Measurements from ENCODE around the gene SUN2.

- TF ChIP-seq ZC3H8 (IDR thresholded peaks at IDR 0.05): no peak
- no peak for TF ChIP-seq IRF1 (CRISPR knock-in tag; IDR thresholded peaks at IDR 0.05; ENCODE audit: borderline replicate concordance)
- TF ChIP-seq TCF7L2 (IDR thresholded peaks at IDR 0.05; ENCODE audit: low read depth, low read length): no peak
- no peak for TF ChIP-seq CREM (IDR thresholded peaks at IDR 0.05; ENCODE audit: low read depth)
- TF ChIP-seq ZBTB43 (CRISPR knock-in tag; IDR thresholded peaks at IDR 0.05): no peak
- no peak for TF ChIP-seq MGA (IDR thresholded peaks at IDR 0.05)
- no peak for TF ChIP-seq CTCF (IDR thresholded peaks at IDR 0.05 in 2 of 3, conservative IDR thresholded peaks at IDR 0.05 in 1 of 3; ENCODE audit: insufficient read depth in 2 of 3, low read depth in 1 of 3, low read length in 3 of 3)
- TF ChIP-seq SMARCA5 (IDR thresholded peaks at IDR 0.05): no peak
- TF ChIP-seq MEIS2 (IDR thresholded peaks at IDR 0.05; ENCODE audit: partially characterized antibody): no peak
- TF ChIP-seq SMC3 (conservative IDR thresholded peaks at IDR 0.05; ENCODE audit: insufficient read depth, low read depth, low read length): no peak
- no peak for TF ChIP-seq CBFB (CRISPR knock-in tag; IDR thresholded peaks at IDR 0.05)
- TF ChIP-seq HNRNPK (IDR thresholded peaks at IDR 0.05; ENCODE audit: low read depth, low read length, poor library complexity, severe bottlenecking): no peak
- TF ChIP-seq HMG20A (CRISPR knock-in tag; conservative IDR thresholded peaks at IDR 0.05): no peak
These were observed 14.2 kb downstream of the SUN2 start for GRCh38 chr22:38741576-38741975.
